DND-41 (cell line): ENCODE results near the gene RUNX2.

ENCODE experiments used
- ATAC-seq: fragments of 200-7000 bp; cut with Tn5 transposase; 3 replicates; pipeline ENCODE4 v1.9.1; 2021; ENCODE audit warnings: low read depth; ENCODE audit not compliant: insufficient read depth
- DNase-seq: peaks from one replicate; pipeline ENCODE4 v3.0.0-alpha.2; 2020
- H2AFZ ChIP-seq: 2 replicates; pipeline ENCODE4 v1.6.0; 2012; ENCODE audit warnings: low read depth, low read length
- H3K27ac ChIP-seq: 2 replicates; pipeline ENCODE4 v1.5.1; 2012; ENCODE audit warnings: low read length, inconsistent platforms
- H3K27me3 ChIP-seq: fragments of 200-600 bp; sonication (generic); 2 replicates; pipeline ENCODE4 v1.6.0; 2012; ENCODE audit warnings: low read length, mild to moderate bottlenecking, inconsistent platforms; ENCODE audit not compliant: insufficient read depth, poor library complexity
- H3K36me3 ChIP-seq: 2 replicates; pipeline ENCODE4 v1.5.1; 2012; ENCODE audit warnings: low read length, inconsistent platforms; ENCODE audit not compliant: insufficient read depth
- H3K4me1 ChIP-seq: 2 replicates; pipeline ENCODE4 v1.5.1; 2012; ENCODE audit warnings: mild to moderate bottlenecking, low read length; ENCODE audit not compliant: insufficient read depth
- H3K4me2 ChIP-seq: 2 replicates; pipeline ENCODE4 v1.6.0; 2012; ENCODE audit warnings: mild to moderate bottlenecking, moderate library complexity, low read length, inconsistent platforms; ENCODE audit not compliant: insufficient read depth
- H3K4me3 ChIP-seq, 2 experiments: fragments of 200-600 bp in 1 of 2; shearing (Covaris generic) in 1 of 2; 2 replicates each; pipeline ENCODE4 v1.5.1; 2012 to 2016; ENCODE audit warnings: inconsistent platforms in 2 of 2, low read length in 2 of 2, mild to moderate bottlenecking in 2 of 2, low read depth in 1 of 2, moderate library complexity in 1 of 2
- H3K79me2 ChIP-seq: 2 replicates; pipeline ENCODE4 v1.6.0; 2012; ENCODE audit warnings: low read length, inconsistent platforms; ENCODE audit not compliant: insufficient read depth
- H3K9ac ChIP-seq: 2 replicates; pipeline ENCODE4 v1.6.0; 2012; ENCODE audit warnings: low read depth, mild to moderate bottlenecking, inconsistent platforms, low read length, moderate library complexity
- H3K9me3 ChIP-seq: 2 replicates; pipeline ENCODE4 v1.5.1; 2012; ENCODE audit warnings: low read length, moderate library complexity, mild to moderate bottlenecking, inconsistent platforms; ENCODE audit not compliant: insufficient read depth, severe bottlenecking
- H4K20me1 ChIP-seq: 2 replicates; pipeline ENCODE4 v1.6.0; 2012; ENCODE audit warnings: low read length; ENCODE audit not compliant: insufficient read depth
- EZH2 ChIP-seq: IDR thresholded peaks from 3 replicates; pipeline ENCODE4 v1.6.1; 2012; ENCODE audit warnings: borderline replicate concordance, low read depth, mild to moderate bottlenecking, moderate library complexity, low read length, inconsistent platforms; ENCODE audit not compliant: severe bottlenecking
- TF ChIP-seq, protein P1 (sequence below): IDR thresholded peaks from 2 replicates; pipeline ENCODE4 v1.5.1; 2012; ENCODE audit warnings: borderline replicate concordance, low read length, moderate library complexity, mild to moderate bottlenecking; ENCODE audit not compliant: poor library complexity, severe bottlenecking; ENCODE audit errors: extremely low read depth

The RUNX2 gene

DNA sequence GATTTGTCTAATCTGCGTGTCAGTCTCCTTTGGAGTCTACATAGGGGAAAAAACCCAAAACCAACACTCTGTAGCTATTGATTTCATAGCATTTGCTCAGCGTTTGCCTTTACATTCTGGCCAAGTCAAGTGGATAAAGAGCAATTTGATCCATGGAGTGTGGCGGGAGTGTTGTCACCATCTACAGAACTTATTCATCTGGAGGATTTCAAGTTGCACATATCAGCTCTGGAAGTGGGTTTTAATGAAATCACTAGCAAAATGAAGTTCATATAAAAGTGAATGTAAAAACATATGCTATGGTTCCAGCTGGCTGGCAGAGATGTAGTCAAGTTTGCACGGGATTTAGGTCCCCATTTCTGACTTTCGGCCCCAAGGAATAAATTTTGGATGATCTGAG is 269.3 kb downstream of the RUNX2 start:
- H3K27ac ChIP-seq = no peak overlapping the region
- no peaks in the 10 kb centered on the region for H3K79me2 ChIP-seq
- H3K36me3 ChIP-seq = no peaks in the 10 kb centered on the region
- H3K4me2 ChIP-seq = no peak overlapping the region
- no peaks in the 10 kb centered on the region for H4K20me1 ChIP-seq
- TF ChIP-seq, protein P1, sequence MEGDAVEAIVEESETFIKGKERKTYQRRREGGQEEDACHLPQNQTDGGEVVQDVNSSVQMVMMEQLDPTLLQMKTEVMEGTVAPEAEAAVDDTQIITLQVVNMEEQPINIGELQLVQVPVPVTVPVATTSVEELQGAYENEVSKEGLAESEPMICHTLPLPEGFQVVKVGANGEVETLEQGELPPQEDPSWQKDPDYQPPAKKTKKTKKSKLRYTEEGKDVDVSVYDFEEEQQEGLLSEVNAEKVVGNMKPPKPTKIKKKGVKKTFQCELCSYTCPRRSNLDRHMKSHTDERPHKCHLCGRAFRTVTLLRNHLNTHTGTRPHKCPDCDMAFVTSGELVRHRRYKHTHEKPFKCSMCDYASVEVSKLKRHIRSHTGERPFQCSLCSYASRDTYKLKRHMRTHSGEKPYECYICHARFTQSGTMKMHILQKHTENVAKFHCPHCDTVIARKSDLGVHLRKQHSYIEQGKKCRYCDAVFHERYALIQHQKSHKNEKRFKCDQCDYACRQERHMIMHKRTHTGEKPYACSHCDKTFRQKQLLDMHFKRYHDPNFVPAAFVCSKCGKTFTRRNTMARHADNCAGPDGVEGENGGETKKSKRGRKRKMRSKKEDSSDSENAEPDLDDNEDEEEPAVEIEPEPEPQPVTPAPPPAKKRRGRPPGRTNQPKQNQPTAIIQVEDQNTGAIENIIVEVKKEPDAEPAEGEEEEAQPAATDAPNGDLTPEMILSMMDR = no peak
- TF ChIP-seq EZH2 = no peak
- no peak for ATAC-seq
- no peak overlapping the region for H3K4me3 ChIP-seq
- no peaks in the 10 kb centered on the region for H3K27me3 ChIP-seq
- DNase-seq = no peak
- peaks cover 8% of the 10 kb centered on the region for H3K9me3 ChIP-seq
- 0 out of 2 replicates have a peak, but pooled peaks cover 3% of the 10 kb centered on the region for H3K4me1 ChIP-seq
- no peak overlapping the region for H3K9ac ChIP-seq
- no peak overlapping the region for H2AFZ ChIP-seq

DNA sequence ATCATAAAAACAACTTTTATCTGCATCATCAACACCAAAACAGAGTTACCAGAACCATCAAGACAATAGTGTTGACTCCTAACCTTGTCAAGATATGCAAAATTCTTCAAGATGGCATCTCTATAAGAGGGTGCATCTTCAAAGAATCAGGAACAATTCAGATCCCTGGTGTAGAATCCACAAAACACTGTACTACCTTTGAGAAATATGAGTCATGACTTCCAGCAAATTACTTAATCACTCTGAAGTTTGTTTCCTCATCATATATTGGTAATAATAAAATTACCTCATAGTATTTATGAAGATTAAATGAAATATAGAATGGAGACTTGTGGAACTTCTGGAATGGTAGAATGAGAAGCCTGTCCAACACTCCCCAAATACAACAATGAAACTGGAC is 270.9 kb downstream of the RUNX2 start:
- peaks cover 8% of the 10 kb centered on the region for H3K9me3 ChIP-seq
- H2AFZ ChIP-seq = no peak overlapping the region
- 0 out of 2 replicates have a peak, but pooled peaks cover 3% of the 10 kb centered on the region for H3K4me1 ChIP-seq

DNA sequence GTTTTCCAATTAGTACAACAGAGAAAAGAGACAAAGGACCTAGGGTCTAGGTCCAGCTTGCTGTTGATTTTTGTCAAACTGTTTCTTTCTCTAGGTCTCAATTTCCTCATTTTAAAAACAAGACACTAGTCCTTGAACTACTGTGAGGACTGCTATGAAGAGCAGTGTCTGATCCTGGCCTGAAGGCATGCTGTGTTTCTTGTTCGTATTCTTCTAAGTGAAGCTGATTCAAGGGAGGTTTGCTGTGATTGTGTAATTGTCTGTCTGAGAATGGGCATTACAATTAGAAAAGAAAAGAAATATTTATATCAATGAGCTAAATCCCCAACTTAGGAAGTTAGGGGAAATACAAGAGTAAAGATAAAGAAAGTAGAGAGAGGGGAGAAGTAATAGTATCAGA is 277.8 kb downstream of the RUNX2 start:
- Histone ChIP-seq H4K20me1 (no peaks in the 10 kb centered on the region), H3K79me2 (no peaks in the 10 kb centered on the region), H3K27me3 (no peaks in the 10 kb centered on the region), H3K9ac (no peak overlapping the region), H3K4me3 (no peak overlapping the region), H3K9me3 (no peaks in the 10 kb centered on the region), H3K4me1 (peaks cover 36% of the 10 kb centered on the region), H2AFZ (no peak overlapping the region), H3K27ac (no peak overlapping the region), H3K36me3 (no peaks in the 10 kb centered on the region), H3K4me2 (no peak overlapping the region)
- ATAC-seq (no peak), DNase-seq (no peak)
- no peak for TF ChIP-seq EZH2
- TF ChIP-seq, protein P1 = no peak

More for the DNA sequence above, 270.9 kb downstream of the RUNX2 start:
- DNase-seq (no peak), ATAC-seq (no peak)
- H3K79me2 ChIP-seq = no peaks in the 10 kb centered on the region
- H3K9ac ChIP-seq = no peak overlapping the region
- H4K20me1 ChIP-seq = no peaks in the 10 kb centered on the region
- TF ChIP-seq, protein P1 = no peak
- TF ChIP-seq EZH2 = no peak
- no peaks in the 10 kb centered on the region for H3K36me3 ChIP-seq
- H3K27ac ChIP-seq = no peak overlapping the region
- H3K27me3 ChIP-seq = no peaks in the 10 kb centered on the region
- H3K4me3 ChIP-seq = no peak overlapping the region
- no peak overlapping the region for H3K4me2 ChIP-seq
